NCI-H748 (cell line): Measurements from ENCODE around the gene PDE6H.

ENCODE experiments used
- DNase-seq: peaks from one replicate; lab custom pipeline; 2025; ENCODE audit not compliant: unreplicated experiment; lab: John Stamatoyannopoulos, UW

The PDE6H gene

GRCh38 chr12:14972816-14973215 lies at the start of gene PDE6H:
TSS of gene PDE6H (plus strand) at chr12:14973042. CDS start at chr12:14978013, 4,971 bp downstream.
- DNase-seq = no peak

- DNase-seq = no peak
Measured at GRCh38 chr12:14923944-14924343, 48.9 kb upstream of the PDE6H start.

- DNase-seq = no peak
Measured at GRCh38 chr12:14924541-14924940, 48.3 kb upstream of the PDE6H start.

DNA sequence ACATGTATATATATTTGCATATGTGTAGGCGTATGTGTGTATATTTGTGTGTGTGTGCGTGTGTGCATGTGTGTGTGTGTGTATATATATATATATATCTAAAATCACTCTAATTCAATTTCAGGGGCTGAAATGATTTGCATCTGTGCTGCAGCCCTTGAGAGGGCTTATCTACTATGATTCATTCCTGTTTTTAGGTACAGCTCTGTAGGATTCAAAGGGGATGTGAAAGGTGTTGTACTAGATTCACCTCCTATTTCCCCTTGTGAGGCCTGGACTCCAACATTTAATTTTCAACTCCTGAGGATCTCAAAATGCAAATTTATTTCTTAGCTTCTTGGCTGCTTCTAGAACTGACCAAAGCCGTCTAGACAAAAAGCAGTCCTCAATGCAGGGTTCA lies 45.6 kb upstream of the PDE6H start:
- no peak for DNase-seq

- DNase-seq = peak; percentile 55
Measured at GRCh38 chr12:14928931-14929330, 43.9 kb upstream of the PDE6H start.

DNA sequence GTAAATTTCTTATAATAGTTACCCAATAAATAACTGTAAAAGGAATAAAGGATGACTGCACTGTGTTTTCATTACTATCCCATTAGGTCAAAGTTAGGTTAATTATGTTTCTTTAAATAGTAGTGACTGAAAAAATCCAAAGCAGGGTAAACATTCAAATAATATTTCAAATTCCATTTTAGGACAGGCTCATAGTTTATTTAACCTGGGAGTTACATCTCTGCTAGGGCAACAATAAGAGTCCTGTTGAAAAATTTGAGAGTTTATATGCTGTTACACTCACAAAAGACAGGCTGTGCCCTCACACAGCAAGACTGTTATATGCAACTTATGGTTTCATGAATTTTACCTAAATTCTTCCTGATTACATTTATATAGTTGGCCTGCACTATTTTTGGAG lies 42.5 kb upstream of the PDE6H start:
- DNase-seq = no peak

GRCh38 chr12:14931359-14931758 lies 41.5 kb upstream of the PDE6H start:
- DNase-seq = no peak

DNA sequence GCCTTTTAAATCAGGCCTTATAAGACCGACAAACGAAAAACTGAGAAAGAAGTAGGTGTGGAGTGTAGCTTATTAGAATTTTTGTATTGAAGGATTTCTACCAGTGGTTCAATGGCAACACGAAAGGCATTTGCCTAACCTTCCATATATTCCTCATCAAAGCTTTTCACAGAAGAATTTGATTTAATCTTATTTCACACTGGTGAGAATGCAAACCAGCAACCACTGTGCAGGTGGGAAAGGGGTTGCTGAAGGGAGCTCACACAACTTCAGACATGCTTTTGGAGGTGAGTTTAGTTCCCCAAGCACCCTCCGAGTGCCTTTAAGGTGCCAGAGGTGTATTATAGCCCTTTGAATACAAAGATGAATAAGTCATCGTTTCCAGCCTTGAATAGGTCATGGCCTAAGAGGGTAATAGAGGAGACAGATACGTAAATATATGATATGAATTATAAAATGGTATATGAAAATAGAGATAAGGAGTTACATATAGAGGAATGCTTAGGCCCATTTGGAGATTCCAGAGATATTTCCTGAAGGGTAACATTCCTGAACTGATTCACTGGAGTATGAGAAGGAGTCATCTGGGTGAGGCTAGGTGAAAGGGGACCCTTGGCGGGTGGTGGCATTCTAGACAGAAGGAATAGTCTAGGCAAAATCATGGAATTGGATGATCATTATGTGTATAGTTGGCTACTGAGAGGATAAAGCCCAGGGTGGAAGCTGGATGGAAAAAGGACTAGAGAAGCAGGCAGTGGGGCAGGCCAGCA lies 40.9 kb upstream of the PDE6H start:
- no peak for DNase-seq

DNA sequence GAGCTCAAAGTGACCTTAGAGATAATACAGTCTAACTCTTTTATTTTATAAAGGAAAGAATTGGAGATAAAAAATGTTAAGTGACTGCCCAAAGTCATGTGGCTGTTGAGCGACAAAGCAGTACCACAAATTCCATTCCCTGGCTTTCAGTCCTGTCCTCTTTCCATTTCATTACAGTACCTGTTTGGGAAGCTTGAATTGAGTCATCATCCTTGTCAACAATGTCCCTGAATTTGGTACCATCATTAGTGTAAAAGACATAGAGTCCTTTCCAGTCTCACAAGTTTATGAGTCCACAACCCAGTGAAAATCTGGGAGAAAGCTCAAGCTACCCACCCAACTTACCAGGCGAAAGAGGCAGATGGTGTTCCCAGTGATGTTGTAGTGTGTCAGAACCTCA lies 38.3 kb upstream of the PDE6H start:
- no peak for DNase-seq

DNA sequence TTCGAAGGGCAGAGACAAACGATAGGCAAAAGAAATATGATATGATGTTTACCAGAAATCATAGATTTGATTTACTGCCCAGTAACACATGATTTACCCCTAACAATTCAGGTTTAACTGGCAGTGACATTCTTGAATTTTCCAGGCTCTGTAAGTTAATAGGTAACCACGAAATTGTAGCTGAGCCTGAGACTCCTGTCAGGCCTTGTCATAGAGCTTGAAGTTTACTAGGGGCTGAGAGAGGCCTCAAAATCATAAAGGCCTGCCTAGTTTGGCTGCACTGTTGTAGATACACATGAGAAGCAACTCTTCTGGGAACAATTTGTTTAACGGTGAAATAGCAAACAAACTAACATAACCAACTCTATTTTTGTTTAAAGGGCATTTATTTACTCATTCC lies 37.8 kb upstream of the PDE6H start:
- no peak for DNase-seq

DNA sequence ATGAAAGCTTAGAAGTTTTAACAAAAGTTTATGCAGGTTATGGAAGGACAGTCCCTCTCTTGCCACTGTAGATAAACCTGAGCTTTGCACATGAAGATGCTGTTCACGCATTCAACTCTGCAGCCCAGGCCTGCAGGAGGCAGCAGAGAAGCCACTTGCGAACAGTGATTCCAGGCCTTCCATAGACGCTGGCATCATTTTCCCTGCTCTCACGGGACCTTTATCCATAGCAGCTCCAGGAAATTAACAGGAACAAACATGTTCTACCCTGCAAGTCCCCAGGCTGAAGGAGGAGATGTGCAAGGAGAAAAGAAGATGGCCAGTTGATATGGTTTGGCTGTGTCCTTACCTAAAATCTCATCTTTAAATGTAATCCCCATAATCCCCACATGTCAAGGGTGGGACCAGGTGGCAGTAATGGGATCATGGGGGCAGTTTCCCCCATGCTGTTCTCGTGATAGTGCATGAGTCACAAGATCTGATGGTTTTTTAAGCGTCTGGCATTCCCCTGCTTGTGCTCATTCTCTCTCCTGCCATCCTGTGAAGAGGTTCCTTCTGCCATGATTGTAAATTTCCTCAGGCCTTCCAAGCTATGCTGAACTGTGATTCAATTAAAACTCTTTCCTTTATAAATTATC lies 36.5 kb upstream of the PDE6H start:
- no peak for DNase-seq

- no peak for DNase-seq
Measured at GRCh38 chr12:14937014-14937413, 35.8 kb upstream of the PDE6H start.

- no peak for DNase-seq
Measured at GRCh38 chr12:14937689-14938088, 35.2 kb upstream of the PDE6H start.

DNA sequence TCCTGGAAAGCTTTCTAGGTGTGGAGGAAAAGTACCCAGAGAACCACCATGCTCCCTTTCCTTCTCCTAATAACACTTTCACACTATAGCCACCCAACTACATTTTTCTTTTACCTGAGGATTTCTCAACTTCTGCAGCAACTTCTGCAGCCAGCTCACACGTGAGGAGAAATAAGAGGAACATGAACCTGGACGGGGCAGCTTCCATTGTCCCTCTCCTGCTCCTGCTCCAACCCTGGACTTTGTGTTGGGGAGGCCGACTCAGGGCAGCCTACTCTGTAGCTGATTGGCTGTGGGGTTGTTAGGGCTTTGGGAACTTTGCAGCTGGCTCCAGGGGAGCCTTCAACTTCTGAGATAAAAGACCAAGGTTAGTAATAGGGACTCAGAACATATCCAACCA lies 34.5 kb upstream of the PDE6H start, which contains the start of gene ERP27:
Gene ERP27, minus strand, starts transcription at position 237 of the 400 bp plus-strand sequence. Its CDS starts 29 bp downstream, at position 208.
- no peak for DNase-seq

DNA sequence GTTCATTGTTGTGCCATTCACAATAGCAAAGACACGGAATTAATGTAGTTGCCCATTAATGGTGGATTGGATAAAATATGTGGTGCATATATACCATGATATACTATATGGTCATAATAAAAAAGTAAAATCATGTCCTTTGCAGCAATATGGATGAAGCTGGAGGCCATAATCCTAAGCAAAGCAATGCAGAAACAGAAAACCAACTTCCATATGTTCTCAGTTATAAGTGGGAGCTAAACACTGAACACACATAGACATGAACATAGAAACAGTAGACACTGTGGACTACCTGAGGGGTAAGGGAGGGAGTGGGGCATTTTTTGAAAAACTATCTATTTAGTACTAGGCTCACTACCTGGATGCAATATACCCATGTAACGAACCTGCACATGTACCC lies 31.5 kb upstream of the PDE6H start:
- no peak for DNase-seq

- DNase-seq = no peak
Measured at GRCh38 chr12:14942196-14942931, 30.5 kb upstream of the PDE6H start.

DNA sequence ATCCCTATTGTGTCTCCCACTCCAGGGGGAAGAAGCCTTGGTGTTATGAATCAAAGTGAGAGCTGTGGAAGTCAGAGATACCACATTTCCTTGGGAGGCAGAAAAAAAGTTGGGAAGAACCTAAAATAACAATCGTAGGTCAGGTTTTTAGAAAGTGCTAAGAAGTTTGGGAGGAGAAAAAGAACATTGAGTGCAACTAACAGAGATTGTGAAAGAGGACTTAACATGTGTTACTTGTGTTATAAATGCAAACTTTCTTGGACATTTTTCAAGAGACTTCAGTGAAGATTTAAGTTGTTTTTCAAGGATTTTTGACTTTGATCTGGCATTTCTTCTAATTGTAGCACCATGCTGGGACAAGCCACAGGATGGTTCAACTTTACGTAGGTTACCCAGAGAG lies 26.7 kb upstream of the PDE6H start:
- DNase-seq = no peak

- no peak for DNase-seq
Measured at GRCh38 chr12:14946861-14947260, 26.0 kb upstream of the PDE6H start.

DNA sequence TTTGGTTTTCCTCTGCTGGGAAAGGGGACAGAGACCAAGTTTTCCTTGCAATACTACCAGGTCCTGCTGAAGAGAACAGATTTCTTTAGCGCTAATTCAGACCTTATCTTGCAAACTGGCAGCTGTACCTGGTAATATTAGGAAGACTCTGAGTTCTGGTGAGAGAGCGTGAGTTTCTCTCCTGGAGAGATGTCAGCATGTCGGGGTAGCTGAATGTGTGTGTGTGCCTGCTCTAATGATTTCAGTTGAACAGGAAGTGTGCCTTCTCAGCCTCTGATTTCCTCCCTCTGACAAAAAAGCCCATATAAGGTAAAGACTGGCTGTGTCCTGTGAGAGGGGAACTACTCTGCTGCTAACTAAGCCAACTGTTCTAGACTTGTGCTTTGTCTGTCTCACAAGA lies 24.2 kb upstream of the PDE6H start:
- peak; percentile 17 for DNase-seq

- no peak for DNase-seq
Measured at GRCh38 chr12:14949631-14950030, 23.2 kb upstream of the PDE6H start.

- DNase-seq = no peak
Measured at GRCh38 chr12:14950421-14950820, 22.4 kb upstream of the PDE6H start.
